Peyer's patch (tissue), 4 donors: ENCODE measurements around the gene HHIPL2. TPM values are rescaled to one million over a fixed set of nuclear protein-coding genes. Genes with fewer than 3 reads are reported as not detected.

Source experiments
- DNase-seq, 3 donors: peaks; one replicate each; pipeline ENCODE4 v3.0.0-alpha.2; 2017 to 2019
- H3K27ac ChIP-seq, 4 donors: fragments of 200-600 bp; sonication (generic); one replicate each; pipeline ENCODE4 v1.5.1; 2016 to 2019
- H3K27me3 ChIP-seq, 2 donors: fragments of 200-600 bp; sonication (generic); one replicate each; pipeline ENCODE4 v1.5.1; 2019
- H3K36me3 ChIP-seq, 3 donors: fragments of 200-600 bp; sonication (generic); one replicate each; pipeline ENCODE4 v1.5.1; 2016 to 2019
- H3K4me1 ChIP-seq, 4 donors: fragments of 200-600 bp; sonication (generic); one replicate each; pipeline ENCODE4 v1.5.1; 2016 to 2019
- H3K4me3 ChIP-seq, 4 donors: fragments of 200-600 bp; sonication (generic); 1 replicate in 3 of 4; 2 replicates in 1 of 4; pipeline ENCODE4 v1.5.1; 2016 to 2019; ENCODE audit warnings: mild to moderate bottlenecking in 1 of 4
- H3K9me3 ChIP-seq, 4 donors: fragments of 200-600 bp; sonication (generic); one replicate each; pipeline ENCODE4 v1.5.1; 2016 to 2019; ENCODE audit warnings: mild to moderate bottlenecking in 1 of 4
- CTCF ChIP-seq, 6 experiments: fragments of 450-650 bp in 4 of 6; fragments of 200-600 bp in 2 of 6; sonication (generic) in 1 of 6; IDR thresholded peaks; one replicate each; pipeline ENCODE4 v1.5.1; 2017 to 2019; ENCODE audit warnings: antibody characterized with exemption in 6 of 6, mild to moderate bottlenecking in 3 of 6, moderate library complexity in 1 of 6
- POLR2A ChIP-seq, 2 donors: fragments of 450-650 bp; IDR thresholded peaks; one replicate each; pipeline ENCODE4 v1.5.1; 2017; ENCODE audit warnings: antibody characterized with exemption in 2 of 2, mild to moderate bottlenecking in 2 of 2, moderate library complexity in 2 of 2
- total RNA-seq, 4 donors: library from RNA; depleted of rRNA; stranded (reverse); fragments of >200 nt; gene quantifications; one replicate each; pipeline ENCODE4 v1.1.0, GENCODE V29; 2016

HHIPL2 gene
- total RNA-seq, 4 donors from 2014 or later, result 3.3 TPM; not detected in 3

GRCh38 chr1:222586842-222587241 is 38.9 kb upstream of the HHIPL2 start:
- Histone ChIP-seq H3K27ac (no peak overlapping the region), H3K27me3 (no peaks in the 10 kb centered on the region), H3K4me3 (no peak overlapping the region), H3K4me1 (peaks cover 0 to 11% (median 5%) of the 10 kb centered on the region in 4 donors), H3K9me3 (no peaks in the 10 kb centered on the region), H3K36me3 (peaks cover 0 to 7% (median 0%) of the 10 kb centered on the region in 3 donors)
- TF ChIP-seq POLR2A (IDR thresholded peaks at IDR 0.05) (no peak), CTCF (IDR thresholded peaks at IDR 0.05) (no peak)
- no peak for DNase-seq

GRCh38 chr1:222583079-222583478 is 35.2 kb upstream of the HHIPL2 start:
- Histone ChIP-seq H3K27me3 (no peaks in the 10 kb centered on the region), H3K4me3 (no peak overlapping the region), H3K27ac (peak overlapping the region in 1 of 4 donors; percentile 58), H3K4me1 (no peaks in the 10 kb centered on the region), H3K9me3 (no peaks in the 10 kb centered on the region), H3K36me3 (peaks cover 0 to 7% (median 0%) of the 10 kb centered on the region in 3 donors)
- DNase-seq, result peak in 2 of 3 donors; percentile 43 to 51
- no peak for TF ChIP-seq POLR2A (IDR thresholded peaks at IDR 0.05)
- no peak for TF ChIP-seq CTCF (IDR thresholded peaks at IDR 0.05)

DNA sequence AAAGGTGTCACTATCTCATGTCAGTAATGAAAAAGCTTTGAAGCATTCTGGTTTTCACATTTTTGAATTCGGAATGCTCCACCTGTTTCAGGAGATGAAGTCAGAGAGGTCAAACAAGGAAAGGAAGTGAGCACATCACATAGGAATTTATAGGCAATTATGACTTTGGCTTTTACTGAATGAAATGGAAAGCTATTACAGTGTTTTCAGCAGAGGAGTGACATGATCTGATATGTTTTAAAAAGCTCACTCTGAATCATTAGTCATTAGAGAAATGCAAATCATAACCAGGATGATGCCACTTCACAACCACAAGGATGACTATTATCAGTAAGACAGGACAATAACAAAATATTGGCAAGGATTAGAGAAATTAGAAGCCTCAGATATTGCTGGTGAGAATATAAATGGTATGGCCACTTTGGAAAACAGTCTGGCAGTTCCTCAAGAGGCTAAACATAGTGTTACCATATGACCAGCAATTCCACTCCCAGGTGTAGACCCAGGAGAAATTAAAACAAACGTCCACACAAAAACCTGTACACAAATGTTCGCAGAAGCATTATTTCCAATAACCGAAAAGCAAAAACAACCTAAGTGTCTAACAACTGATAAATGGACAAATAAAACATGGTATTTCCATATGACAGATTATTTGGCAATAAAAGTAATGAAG is 34.3 kb upstream of the HHIPL2 start:
- H3K27ac ChIP-seq, result no peak overlapping the region
- H3K4me3 ChIP-seq, result no peak overlapping the region
- DNase-seq, result no peak
- H3K36me3 ChIP-seq, result peaks cover 0 to 10% (median 0%) of the 10 kb centered on the region in 3 donors
- H3K27me3 ChIP-seq, result no peaks in the 10 kb centered on the region
- H3K4me1 ChIP-seq, result no peaks in the 10 kb centered on the region
- TF ChIP-seq POLR2A (IDR thresholded peaks at IDR 0.05), result no peak
- TF ChIP-seq CTCF (IDR thresholded peaks at IDR 0.05), result no peak
- no peaks in the 10 kb centered on the region for H3K9me3 ChIP-seq

GRCh38 chr1:222579316-222579715 is 31.4 kb upstream of the HHIPL2 start:
- peaks cover 0 to 17% (median 0%) of the 10 kb centered on the region in 3 donors for H3K36me3 ChIP-seq
- TF ChIP-seq POLR2A (IDR thresholded peaks at IDR 0.05), result no peak
- no peak for TF ChIP-seq CTCF (IDR thresholded peaks at IDR 0.05)
- H3K4me1 ChIP-seq, result no peaks in the 10 kb centered on the region
- H3K27me3 ChIP-seq, result no peaks in the 10 kb centered on the region
- DNase-seq, result no peak
- H3K27ac ChIP-seq, result no peak overlapping the region
- no peak overlapping the region for H3K4me3 ChIP-seq
- no peaks in the 10 kb centered on the region for H3K9me3 ChIP-seq

DNA sequence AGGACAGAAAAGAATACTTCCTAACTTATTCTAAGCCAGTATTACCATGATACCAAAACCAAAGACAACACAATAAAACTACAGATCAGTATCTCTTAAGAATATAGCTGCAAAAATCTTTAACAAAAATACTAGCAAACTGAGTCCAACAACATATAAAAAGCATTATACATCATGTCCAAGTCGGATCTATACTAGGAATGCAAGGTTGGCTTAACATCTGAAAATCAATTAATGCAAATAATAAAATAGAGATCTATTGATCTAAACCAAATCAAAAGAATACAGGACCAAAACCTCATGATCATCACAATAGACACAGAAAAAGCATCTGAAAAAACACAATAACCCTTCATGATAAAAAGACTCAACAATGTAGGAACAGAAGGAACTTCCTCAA is 22.9 kb upstream of the HHIPL2 start:
- Histone ChIP-seq H3K27me3 (no peaks in the 10 kb centered on the region), H3K9me3 (no peaks in the 10 kb centered on the region), H3K4me1 (no peaks in the 10 kb centered on the region), H3K36me3 (peaks cover 0 to 19% (median 2%) of the 10 kb centered on the region in 3 donors), H3K27ac (no peak overlapping the region), H3K4me3 (no peak overlapping the region)
- DNase-seq, result no peak
- TF ChIP-seq POLR2A (IDR thresholded peaks at IDR 0.05), result no peak
- TF ChIP-seq CTCF (IDR thresholded peaks at IDR 0.05), result no peak
